Liver (tissue), 3 donors: Measurements from ENCODE around the gene LRRC32.

Experiments
- ATF3 ChIP-seq: IDR thresholded peaks from 2 replicates; pipeline ENCODE4 v1.6.1; 2016; ENCODE audit warnings: antibody characterized with exemption
- CTCF ChIP-seq: fragments of 150-350 bp; IDR thresholded peaks from 2 replicates; pipeline ENCODE4 v1.5.1; 2017; ENCODE audit warnings: improper control_type of control experiment, low read depth, low read length; ENCODE audit not compliant: missing input control
- EGR1 ChIP-seq, 2 donors: IDR thresholded peaks; 2 replicates each; pipeline ENCODE4 v1.6.1; 2016 to 2018; ENCODE audit warnings: antibody characterized with exemption in 2 of 2, low read depth in 2 of 2
- FOXA1 ChIP-seq: IDR thresholded peaks from 2 replicates; pipeline ENCODE4 v1.6.1; 2016; ENCODE audit warnings: antibody characterized with exemption
- GABPA ChIP-seq, 2 donors: IDR thresholded peaks in 1 of 2; conservative IDR thresholded peaks in 1 of 2; 2 replicates each; pipeline ENCODE4 v1.6.1; 2016; ENCODE audit warnings: antibody characterized with exemption in 2 of 2, mild to moderate bottlenecking in 1 of 2, moderate library complexity in 1 of 2
- JUND ChIP-seq, 2 donors: IDR thresholded peaks; 2 replicates each; pipeline ENCODE4 v1.6.1; 2016; ENCODE audit warnings: antibody characterized with exemption in 2 of 2
- MAX ChIP-seq: IDR thresholded peaks from 2 replicates; pipeline ENCODE4 v1.6.1; 2016; ENCODE audit warnings: antibody characterized with exemption
- NR2F2 ChIP-seq: IDR thresholded peaks from 2 replicates; pipeline ENCODE4 v1.6.1; 2016; ENCODE audit warnings: antibody characterized with exemption
- RAD21 ChIP-seq, 2 donors: IDR thresholded peaks; 2 replicates each; pipeline ENCODE4 v1.6.1; 2016; ENCODE audit warnings: antibody characterized with exemption in 2 of 2, mild to moderate bottlenecking in 2 of 2
- REST ChIP-seq: IDR thresholded peaks from 2 replicates; pipeline ENCODE4 v1.6.1; 2016; ENCODE audit warnings: antibody characterized with exemption, mild to moderate bottlenecking
- RXRA ChIP-seq, 2 donors: IDR thresholded peaks; 2 replicates each; pipeline ENCODE4 v1.6.1; 2017 to 2018; ENCODE audit warnings: antibody characterized with exemption in 2 of 2, mild to moderate bottlenecking in 1 of 2
- SP1 ChIP-seq: IDR thresholded peaks from 2 replicates; pipeline ENCODE4 v1.6.1; 2018; ENCODE audit warnings: antibody characterized with exemption, mild to moderate bottlenecking
- TAF1 ChIP-seq: conservative IDR thresholded peaks from 2 replicates; pipeline ENCODE4 v1.6.1; 2016; ENCODE audit warnings: antibody characterized with exemption, mild to moderate bottlenecking
- donor health status: healthy.
- donor health status: healthy.

- no peak for TF ChIP-seq TAF1
- no peak for TF ChIP-seq CTCF
- TF ChIP-seq RAD21 (IDR thresholded peaks at IDR 0.05) = no peak
- TF ChIP-seq MAX = no peak
- no peak for TF ChIP-seq JUND (IDR thresholded peaks at IDR 0.05)
- TF ChIP-seq GABPA (IDR thresholded peaks at IDR 0.05 in 1 of 2, conservative IDR thresholded peaks at IDR 0.05 in 1 of 2) = no peak
- no peak for TF ChIP-seq RXRA (IDR thresholded peaks at IDR 0.05)
- TF ChIP-seq EGR1 (IDR thresholded peaks at IDR 0.05; ENCODE audit: low read depth in 2 of 2) = no peak
- no peak for TF ChIP-seq ATF3
- no peak for TF ChIP-seq NR2F2
- no peak for TF ChIP-seq FOXA1
- no peak for TF ChIP-seq SP1
- no peak for TF ChIP-seq REST
Observed at GRCh38 chr11:76682684-76683083, 12.1 kb upstream of the LRRC32 start.
